Omental fat pad (tissue), 4 donors: Measurements from ENCODE around the gene TEX13B. TPM values are rescaled to one million over a fixed set of nuclear protein-coding genes. Genes with fewer than 3 reads are reported as not detected.
"Not testable (repeated sequence)": the region's sequence is repeated elsewhere in the genome, so short reads cannot be mapped to it uniquely, and the experiment has no call there.

Experiments used
- ATAC-seq: fragments of 150-250 bp; one replicate; pipeline ENCODE4 v1.9.1; 2016; ENCODE audit warnings: mild to moderate bottlenecking, moderate library complexity; ENCODE audit not compliant: low FRiP score
- DNase-seq: peaks from one replicate; pipeline ENCODE4 v3.0.0-alpha.2; 2019; ENCODE audit warnings: low spot score
- total RNA-seq, 4 donors: library from RNA; depleted of rRNA; stranded (reverse); fragments of >200 nt; gene quantifications; one replicate each; pipeline ENCODE4 v1.1.0, GENCODE V29; 2016
- TF ChIP-seq, protein P1 (sequence below), 3 donors: fragments of 450-650 bp; IDR thresholded peaks; one replicate each; pipeline ENCODE4 v1.5.1; 2016 to 2017; ENCODE audit warnings: antibody characterized with exemption in 3 of 3, mild to moderate bottlenecking in 3 of 3, moderate library complexity in 2 of 3

TEX13B gene
- total RNA-seq, 4 donors from 2014 or later: not detected

DNA sequence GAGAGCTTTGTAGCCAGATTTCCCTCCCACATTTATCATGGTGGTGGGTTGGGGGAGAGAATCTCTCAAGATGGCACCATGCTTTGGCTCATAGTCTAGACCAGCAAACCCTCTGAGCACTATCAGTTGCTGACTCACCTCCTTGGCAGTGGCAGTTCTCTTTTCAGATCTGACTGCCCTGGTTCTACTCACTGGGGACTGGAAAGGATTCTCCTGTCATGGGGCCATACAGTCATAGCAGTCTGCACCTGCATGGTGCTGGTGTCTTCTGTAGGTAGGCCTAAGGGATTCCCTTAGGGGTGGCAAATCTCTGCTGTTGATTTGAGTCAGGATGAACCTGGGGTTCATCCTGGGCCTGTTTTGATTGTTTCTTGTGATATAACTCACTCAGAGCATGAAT lies 2.6 kb downstream of the TEX13B start:
- TF ChIP-seq, protein P1, sequence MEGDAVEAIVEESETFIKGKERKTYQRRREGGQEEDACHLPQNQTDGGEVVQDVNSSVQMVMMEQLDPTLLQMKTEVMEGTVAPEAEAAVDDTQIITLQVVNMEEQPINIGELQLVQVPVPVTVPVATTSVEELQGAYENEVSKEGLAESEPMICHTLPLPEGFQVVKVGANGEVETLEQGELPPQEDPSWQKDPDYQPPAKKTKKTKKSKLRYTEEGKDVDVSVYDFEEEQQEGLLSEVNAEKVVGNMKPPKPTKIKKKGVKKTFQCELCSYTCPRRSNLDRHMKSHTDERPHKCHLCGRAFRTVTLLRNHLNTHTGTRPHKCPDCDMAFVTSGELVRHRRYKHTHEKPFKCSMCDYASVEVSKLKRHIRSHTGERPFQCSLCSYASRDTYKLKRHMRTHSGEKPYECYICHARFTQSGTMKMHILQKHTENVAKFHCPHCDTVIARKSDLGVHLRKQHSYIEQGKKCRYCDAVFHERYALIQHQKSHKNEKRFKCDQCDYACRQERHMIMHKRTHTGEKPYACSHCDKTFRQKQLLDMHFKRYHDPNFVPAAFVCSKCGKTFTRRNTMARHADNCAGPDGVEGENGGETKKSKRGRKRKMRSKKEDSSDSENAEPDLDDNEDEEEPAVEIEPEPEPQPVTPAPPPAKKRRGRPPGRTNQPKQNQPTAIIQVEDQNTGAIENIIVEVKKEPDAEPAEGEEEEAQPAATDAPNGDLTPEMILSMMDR (IDR thresholded peaks at IDR 0.05): no peak
- ATAC-seq (no peak), DNase-seq (no peak)

GRCh38 chrX:107978707-107979307 lies 3.4 kb downstream of the TEX13B start:
- TF ChIP-seq, protein P1 (IDR thresholded peaks at IDR 0.05): no peak
- ATAC-seq: no peak
- DNase-seq: no peak

- DNase-seq: no peak
- no peak for ATAC-seq
- TF ChIP-seq, protein P1 (IDR thresholded peaks at IDR 0.05): no peak
These were observed 4.1 kb downstream of the TEX13B start for GRCh38 chrX:107978071-107978470.

DNA sequence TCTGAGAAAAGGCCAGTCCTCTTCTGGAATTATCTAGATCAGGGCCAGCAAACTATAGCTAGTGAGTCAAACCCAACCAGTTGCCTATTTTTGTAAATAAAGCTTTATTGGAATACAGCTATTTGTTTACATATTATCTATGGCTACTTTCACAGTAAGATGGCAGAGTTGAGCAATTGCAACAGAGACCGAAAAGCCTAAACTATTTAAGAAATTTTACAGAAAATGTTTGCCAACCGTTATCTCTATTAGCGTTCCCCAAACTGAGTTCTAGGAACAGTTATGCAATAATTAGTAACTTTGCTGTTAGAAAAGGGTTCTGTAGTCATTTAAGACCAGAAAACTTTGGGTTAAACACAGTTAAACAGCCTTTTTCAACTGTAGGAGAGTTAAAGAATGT lies 10.5 kb downstream of the TEX13B start:
- TF ChIP-seq, protein P1 (IDR thresholded peaks at IDR 0.05): no peak
- ATAC-seq: no peak
- DNase-seq: no peak

- no peak for ATAC-seq
- no peak for DNase-seq
- TF ChIP-seq, protein P1 (IDR thresholded peaks at IDR 0.05): no peak
These were observed 12.1 kb downstream of the TEX13B start for GRCh38 chrX:107970073-107970472.

DNA sequence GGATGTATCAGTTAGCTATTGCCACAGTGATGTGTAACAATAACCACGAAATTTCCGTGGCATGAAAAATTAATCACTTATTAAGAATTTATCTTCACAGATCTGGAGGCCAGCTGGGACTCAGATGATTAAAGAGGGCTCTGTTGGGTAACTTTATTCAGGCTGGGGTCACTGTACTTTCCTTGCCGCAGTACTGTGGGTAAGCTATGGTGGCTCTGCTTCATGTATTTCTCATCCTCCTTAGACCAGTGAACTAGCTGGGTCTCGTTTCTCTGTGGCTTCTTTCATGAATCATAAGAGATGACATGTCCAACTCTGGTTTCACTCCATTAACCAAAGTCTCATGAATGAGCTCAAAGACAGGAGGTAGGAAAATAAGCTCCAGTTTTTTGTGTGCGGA lies 13.5 kb downstream of the TEX13B start:
- DNase-seq (no peak), ATAC-seq (no peak)
- TF ChIP-seq, protein P1 (IDR thresholded peaks at IDR 0.05): no peak

DNA sequence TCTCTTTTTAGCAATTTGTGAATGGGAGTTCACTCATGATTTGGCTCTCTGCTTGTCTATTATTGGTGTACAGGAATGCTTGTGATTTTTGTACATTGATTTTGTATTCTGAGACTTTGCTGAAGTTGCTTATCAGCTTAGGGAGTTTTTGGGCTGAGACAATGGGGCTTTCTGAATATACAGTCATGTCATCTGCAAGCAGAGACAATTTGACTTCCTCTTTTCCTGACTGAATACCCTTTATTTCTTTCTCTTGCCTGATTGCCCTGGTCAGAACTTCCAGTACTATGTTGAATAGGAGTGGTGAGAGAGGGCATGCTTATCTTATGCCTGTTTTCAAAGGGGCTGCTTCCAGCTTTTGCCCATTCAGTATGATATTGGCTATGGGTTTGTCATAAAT lies 26.8 kb downstream of the TEX13B start:
- ATAC-seq, DNase-seq: not testable (repeated sequence)
